Measurements from ENCODE around the gene VWA2. TPM values are rescaled to one million over a fixed set of nuclear protein-coding genes. Genes with fewer than 3 reads are reported as not detected.
A peak's percentile ranks its signal among the peaks of the same experiment; 100 is the strongest.

VWA2 gene
- total RNA-seq, 1 experiment from 2014 or later = not detected

- ChIA-PET RAD21 (ENCODE audit: low non-redundant PET in 1 of 2, low total read pairs in 2 of 2, uncharacterized antibody in 2 of 2, unreplicated experiment in 2 of 2) (no interaction called here), CTCF (interaction anchor here (0.8 to 1.9 kb wide), 3 partner anchors 17 to 151 kb away, joined by 3 to 18 read pairs (median 3); no protein-coding TSS in a partner anchor), POLR2A (interaction anchor here (1.2 kb wide), 1 partner anchor 12 kb away, joined by 3 read pairs; no protein-coding TSS in a partner anchor)
- BruUV-seq (replicated peaks) = no TSS peak
- peak overlapping the region; percentile 69 for H2AFZ ChIP-seq (ENCODE audit: low read depth, low read length, poor library complexity, severe bottlenecking)
- DNase-seq (ENCODE audit: low read depth, low spot score) (peak; percentile 100), ATAC-seq (peak; percentile 93)
- H3K9me3 ChIP-seq (ENCODE audit: control insufficient read depth in 1 of 2, insufficient read depth in 1 of 2, low read depth in 1 of 2, low read length in 2 of 2) = no peaks in the 10 kb centered on the region
- H3K79me2 ChIP-seq (ENCODE audit: insufficient read depth, low read length) = no peaks in the 10 kb centered on the region
- H3K9ac ChIP-seq (ENCODE audit: low read length) = peak overlapping the region; percentile 45
- H3K27me3 ChIP-seq (ENCODE audit: insufficient read depth, low read length) = peaks cover 86% of the 10 kb centered on the region
- no peaks in the 10 kb centered on the region for H3K9me2 ChIP-seq (ENCODE audit: insufficient read depth)
- H4K20me1 ChIP-seq (ENCODE audit: insufficient read depth) = no peaks in the 10 kb centered on the region; the same call in 1 of the 2 replicates
- no peak overlapping the region; the same call in 1 of the 2 replicates for H3K27ac ChIP-seq (ENCODE audit: low read depth, low read length)
- H3K4me3 ChIP-seq (replicated peaks in 1 of 2; ENCODE audit: low read depth in 1 of 2, low read length in 2 of 2) = peak overlapping the region; percentile 11 to 21; a peak in 2 of 4 replicates
- intact Hi-C loops (cut with micrococcal nuclease) = loop anchor here (1.0 to 5.0 kb wide), 2 partner anchors 16 to 117 kb away; no protein-coding TSS in a partner anchor
- peaks cover 18 to 33% of the 10 kb centered on the region in 2 experiments for H3K4me1 ChIP-seq (ENCODE audit: control insufficient read depth in 1 of 2, insufficient read depth in 2 of 2, low read length in 2 of 2)
- H3K4me2 ChIP-seq (ENCODE audit: low read length) = peak overlapping the region; percentile 77
- no peaks in the 10 kb centered on the region for H3K36me3 ChIP-seq (ENCODE audit: control insufficient read depth in 1 of 2, insufficient read depth in 2 of 2, low read length in 2 of 2)
- TF ChIP-seq ZNF274 (IDR thresholded peaks at IDR 0.05; ENCODE audit: low read depth, low read length) (no peak), REST (IDR thresholded peaks at IDR 0.05; ENCODE audit: low read depth) (no peak), ATF3 (IDR thresholded peaks at IDR 0.05) (no peak), POLR2A (IDR thresholded peaks at IDR 0.05; ENCODE audit: borderline replicate concordance, extremely low read depth, insufficient read depth, insufficient read length) (no peak), ZBTB33 (IDR thresholded peaks at IDR 0.05; ENCODE audit: extremely low read depth, insufficient replicate concordance, low read length) (peak; percentile 88), EZH2 (IDR thresholded peaks at IDR 0.05) (no peak), SP1 (IDR thresholded peaks at IDR 0.05; ENCODE audit: low read depth) (peak; percentile 99), RAD21 (IDR thresholded peaks at IDR 0.05; ENCODE audit: low read depth) (peak; percentile 41), YY1 (IDR thresholded peaks at IDR 0.05; ENCODE audit: extremely low read depth, insufficient replicate concordance, low read depth, low read length) (peak; percentile 13), EZH2phosphoT487 (IDR thresholded peaks at IDR 0.05; ENCODE audit: borderline replicate concordance) (no peak), TCF7L2 (IDR thresholded peaks at IDR 0.05; ENCODE audit: borderline replicate concordance, extremely low read depth, insufficient read depth, insufficient read length) (peak; percentile 94), SRF (IDR thresholded peaks at IDR 0.05; ENCODE audit: low read depth) (peak; percentile 68; the same call in 1 of the 2 replicates), JUND (IDR thresholded peaks at IDR 0.05) (peak; percentile 100), FOSL1 (IDR thresholded peaks at IDR 0.05; ENCODE audit: low read depth) (peak; percentile 99), SIN3A (IDR thresholded peaks at IDR 0.05; ENCODE audit: low read depth) (peak; percentile 98), CTCF (IDR thresholded peaks at IDR 0.05 in 2 of 3, conservative IDR thresholded peaks at IDR 0.05 in 1 of 3; ENCODE audit: borderline replicate concordance in 1 of 3, insufficient read depth in 1 of 3, low read depth in 2 of 3, low read length in 2 of 3) (no peak), CBX3 (IDR thresholded peaks at IDR 0.05; ENCODE audit: low read depth) (peak; percentile 100), POLR2AphosphoS5 (IDR thresholded peaks at IDR 0.05; ENCODE audit: low read depth, low read length) (peak; percentile 85)
These were observed 81.4 kb downstream of the VWA2 start for GRCh38 chr10:114320249-114321116.

Measured in HCT116 (cell line).